ENCODE measurements around the gene EOGT. TPM values are rescaled to one million over a fixed set of nuclear protein-coding genes. Genes with fewer than 3 reads are reported as not detected.

EOGT gene
- total RNA-seq, 2 experiments from 2014 or later = 12.9 to 13.7 TPM

DNA sequence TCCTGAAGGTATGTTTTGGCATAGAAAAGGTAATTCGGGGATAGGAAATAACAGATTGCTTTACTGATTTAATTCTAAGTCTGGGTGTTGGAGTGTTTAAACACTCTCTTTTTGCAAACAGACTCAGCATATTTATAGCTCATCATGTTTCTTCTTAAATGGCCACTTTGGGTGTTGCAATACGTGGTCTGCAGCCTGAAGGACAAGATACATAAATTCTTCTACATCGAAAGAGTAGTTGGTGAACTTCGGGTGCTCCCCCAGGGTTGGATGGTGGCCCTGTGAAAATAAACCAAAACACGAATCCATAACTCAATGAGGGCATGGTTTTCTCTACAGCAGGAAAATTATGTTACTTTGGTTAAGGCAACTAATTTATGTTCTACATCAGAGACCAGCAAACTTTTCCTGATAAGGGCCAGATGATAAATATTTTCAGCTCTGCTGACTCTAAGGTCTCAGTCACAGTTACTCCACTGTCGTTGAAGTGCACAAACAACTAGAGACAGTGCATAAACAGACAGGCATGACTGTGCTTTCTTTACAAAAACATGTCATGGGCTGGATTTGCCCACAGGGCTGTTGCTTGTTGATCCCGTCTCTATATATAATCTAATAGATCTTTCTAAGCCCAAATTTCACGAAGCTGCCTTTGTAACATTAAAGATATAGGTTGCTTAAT is 35.9 kb downstream of the EOGT start:
- DNase-seq = no peak
- no peaks in the 10 kb centered on the region for H3K27me3 Mint-ChIP-seq
- H3K36me3 Mint-ChIP-seq (ENCODE audit: low read depth) = peaks cover 33% of the 10 kb centered on the region
- H3K27ac Mint-ChIP-seq = no peak overlapping the region
- POLR2A ChIA-PET = no interaction called here
- no peaks in the 10 kb centered on the region for H3K4me1 Mint-ChIP-seq
- H3K9me3 Mint-ChIP-seq = no peaks in the 10 kb centered on the region
- no peak overlapping the region for H3K4me3 Mint-ChIP-seq
- CTCF ChIA-PET = interaction anchor here (1.4 kb wide), 1 partner anchor 23 kb away, joined by 3 read pairs; no protein-coding TSS in a partner anchor

DNA sequence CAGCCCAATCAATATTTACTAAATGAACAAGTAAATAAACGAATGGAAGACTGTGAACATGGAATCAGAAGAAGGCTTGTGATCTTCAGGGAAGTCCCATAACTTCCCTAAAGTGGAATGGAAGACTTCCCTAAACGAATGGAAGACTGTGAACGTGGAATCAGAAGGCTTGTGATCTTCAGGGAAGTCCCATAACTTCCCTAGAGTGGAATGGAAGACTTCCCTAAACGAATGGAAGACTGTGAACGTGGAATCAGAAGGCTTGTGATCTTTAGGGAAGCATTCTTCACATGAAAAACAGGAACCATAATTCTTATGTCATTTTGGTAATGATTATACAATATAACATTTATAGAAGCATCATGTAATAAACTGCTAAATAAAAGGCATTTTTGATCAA is 38.8 kb downstream of the EOGT start:
- Mint-ChIP-seq H3K4me3 (no peak overlapping the region), H3K9me3 (no peaks in the 10 kb centered on the region), H3K36me3 (ENCODE audit: low read depth) (peaks cover 17% of the 10 kb centered on the region), H3K27ac (no peak overlapping the region), H3K4me1 (no peaks in the 10 kb centered on the region), H3K27me3 (peaks cover 13% of the 10 kb centered on the region)
- ChIA-PET POLR2A (no interaction called here), CTCF (no interaction called here)
- no peak for DNase-seq

DNA sequence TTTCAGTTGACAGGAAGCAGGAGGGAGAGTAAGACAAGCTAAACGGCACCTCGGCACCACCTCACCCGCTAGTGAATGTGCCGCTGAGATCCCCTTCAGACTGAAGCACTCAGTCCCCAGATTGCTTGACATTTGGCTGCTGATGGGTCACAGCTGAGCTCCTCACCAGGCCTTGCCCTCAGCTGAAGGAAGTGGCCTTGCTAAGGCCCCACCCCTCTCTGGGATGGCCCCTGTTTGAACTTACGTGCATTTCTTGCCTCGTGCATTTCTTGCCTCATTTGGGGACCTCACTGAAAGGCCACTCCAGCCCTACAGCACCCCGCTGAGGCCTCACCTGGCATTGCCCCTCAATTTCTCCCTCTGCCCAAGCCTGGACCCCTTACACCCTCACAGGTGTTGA is 39.8 kb downstream of the EOGT start:
- ChIA-PET POLR2A (interaction anchor here (0.5 kb wide), 1 partner anchor 23 kb away, joined by 3 read pairs; no protein-coding TSS in a partner anchor), CTCF (no interaction called here)
- peaks cover 17% of the 10 kb centered on the region for H3K27me3 Mint-ChIP-seq
- no peak for DNase-seq
- no peak overlapping the region for H3K4me3 Mint-ChIP-seq
- no peaks in the 10 kb centered on the region for H3K9me3 Mint-ChIP-seq
- no peak overlapping the region for H3K27ac Mint-ChIP-seq
- H3K4me1 Mint-ChIP-seq = no peaks in the 10 kb centered on the region
- peaks cover 11% of the 10 kb centered on the region for H3K36me3 Mint-ChIP-seq (ENCODE audit: low read depth)

GRCh38 chr3:68972358-68972979 is 41.0 kb downstream of the EOGT start:
- ChIA-PET POLR2A (no interaction called here), CTCF (interaction anchor here (0.7 to 1.7 kb wide), 3 partner anchors 12 to 22 kb away, joined by 3 to 4 read pairs (median 4); no protein-coding TSS in a partner anchor)
- peak; percentile 39 for DNase-seq
- Mint-ChIP-seq H3K27ac (no peak overlapping the region), H3K4me1 (no peaks in the 10 kb centered on the region), H3K36me3 (ENCODE audit: low read depth) (peaks cover 6% of the 10 kb centered on the region), H3K4me3 (no peak overlapping the region), H3K9me3 (no peaks in the 10 kb centered on the region), H3K27me3 (peaks cover 17% of the 10 kb centered on the region)

DNA sequence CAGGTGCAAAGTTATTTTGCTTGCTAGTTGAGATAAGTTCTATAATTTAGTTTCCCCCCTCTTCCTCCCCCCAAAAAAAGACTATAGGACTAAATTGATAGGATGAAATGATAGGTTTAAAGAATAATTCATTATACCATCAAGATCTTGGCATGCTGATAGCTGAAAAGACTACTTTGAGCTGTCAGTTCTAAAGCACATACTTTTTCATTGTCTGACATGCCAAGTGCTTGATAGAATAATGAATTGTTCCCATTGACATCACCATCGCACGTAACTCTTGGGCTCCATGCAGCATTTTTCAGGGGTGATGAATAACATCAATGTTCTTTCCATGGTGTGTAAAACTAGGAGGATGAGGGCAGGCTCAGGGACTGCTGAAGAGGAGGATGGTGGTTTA is 48.8 kb downstream of the EOGT start:
- Mint-ChIP-seq H3K36me3 (ENCODE audit: low read depth) (no peaks in the 10 kb centered on the region), H3K9me3 (no peaks in the 10 kb centered on the region), H3K27ac (no peak overlapping the region), H3K4me1 (no peaks in the 10 kb centered on the region), H3K27me3 (peaks cover 35% of the 10 kb centered on the region), H3K4me3 (no peak overlapping the region)
- POLR2A ChIA-PET = no interaction called here
- CTCF ChIA-PET = no interaction called here
- no peak for DNase-seq

GRCh38 chr3:68963891-68964290 is 49.6 kb downstream of the EOGT start:
- no peaks in the 10 kb centered on the region for H3K9me3 Mint-ChIP-seq
- CTCF ChIA-PET = no interaction called here
- no peak overlapping the region for H3K4me3 Mint-ChIP-seq
- no peaks in the 10 kb centered on the region for H3K4me1 Mint-ChIP-seq
- H3K27me3 Mint-ChIP-seq = peaks cover 34% of the 10 kb centered on the region
- no peaks in the 10 kb centered on the region for H3K36me3 Mint-ChIP-seq (ENCODE audit: low read depth)
- DNase-seq = no peak
- no peak overlapping the region for H3K27ac Mint-ChIP-seq
- POLR2A ChIA-PET = no interaction called here

DNA sequence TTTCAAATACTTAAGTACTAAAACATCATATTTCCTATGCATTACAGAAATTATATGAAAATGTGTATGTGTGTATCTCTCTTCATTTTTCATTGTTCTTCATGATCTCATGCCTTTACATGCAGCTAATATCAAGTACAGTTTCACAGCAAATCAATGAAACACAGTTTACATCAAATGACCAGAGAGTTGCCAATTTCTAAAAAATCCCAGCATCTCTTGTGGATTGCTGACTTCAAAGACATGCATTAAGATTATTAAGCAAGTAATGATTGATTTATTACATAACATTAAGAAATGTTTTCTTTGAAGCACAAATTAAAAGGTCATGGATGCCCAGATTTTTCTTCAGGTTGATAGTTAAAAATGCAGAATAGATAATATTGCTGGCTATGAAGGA is 50.1 kb downstream of the EOGT start:
- Mint-ChIP-seq H3K9me3 (no peaks in the 10 kb centered on the region), H3K27me3 (peaks cover 36% of the 10 kb centered on the region), H3K36me3 (ENCODE audit: low read depth) (no peaks in the 10 kb centered on the region), H3K4me3 (no peak overlapping the region), H3K27ac (no peak overlapping the region), H3K4me1 (no peaks in the 10 kb centered on the region)
- ChIA-PET POLR2A (no interaction called here), CTCF (no interaction called here)
- DNase-seq = no peak

GRCh38 chr3:68958932-68959331 is 54.6 kb downstream of the EOGT start:
- H3K9me3 Mint-ChIP-seq = no peaks in the 10 kb centered on the region
- POLR2A ChIA-PET = no interaction called here
- H3K27ac Mint-ChIP-seq = no peak overlapping the region
- CTCF ChIA-PET = no interaction called here
- no peaks in the 10 kb centered on the region for H3K4me1 Mint-ChIP-seq
- H3K36me3 Mint-ChIP-seq (ENCODE audit: low read depth) = no peaks in the 10 kb centered on the region
- peaks cover 42% of the 10 kb centered on the region for H3K27me3 Mint-ChIP-seq
- no peak overlapping the region for H3K4me3 Mint-ChIP-seq
- DNase-seq = no peak

DNA sequence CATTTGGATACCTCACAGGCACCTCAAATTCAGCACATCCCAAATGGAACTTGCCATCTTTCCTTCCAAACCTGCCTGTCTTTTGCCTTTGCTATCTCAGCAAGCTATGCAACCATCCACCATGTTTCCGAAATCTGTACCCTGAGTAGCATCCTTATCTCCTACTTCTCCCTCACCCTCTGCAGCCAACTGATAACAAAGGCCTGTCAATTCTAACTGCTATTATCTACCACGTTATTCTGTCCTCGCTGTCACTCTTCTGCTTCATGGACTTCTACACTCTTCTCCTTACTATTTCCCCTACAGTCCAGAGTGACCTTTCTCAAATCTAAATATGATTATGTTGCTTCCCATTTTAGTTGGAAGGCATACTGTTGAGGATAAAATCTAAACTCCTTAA is 55.6 kb downstream of the EOGT start:
- Mint-ChIP-seq H3K27me3 (peaks cover 43% of the 10 kb centered on the region), H3K36me3 (ENCODE audit: low read depth) (no peaks in the 10 kb centered on the region), H3K4me1 (no peaks in the 10 kb centered on the region), H3K27ac (no peak overlapping the region), H3K4me3 (no peak overlapping the region), H3K9me3 (no peaks in the 10 kb centered on the region)
- ChIA-PET POLR2A (no interaction called here), CTCF (no interaction called here)
- DNase-seq = no peak

- Mint-ChIP-seq H3K27ac (no peak overlapping the region), H3K4me3 (no peak overlapping the region), H3K36me3 (ENCODE audit: low read depth) (no peaks in the 10 kb centered on the region), H3K27me3 (peaks cover 34% of the 10 kb centered on the region), H3K4me1 (no peaks in the 10 kb centered on the region), H3K9me3 (no peaks in the 10 kb centered on the region)
- ChIA-PET CTCF (no interaction called here), POLR2A (no interaction called here)
- no peak for DNase-seq
Observed at GRCh38 chr3:68953816-68954444, 59.6 kb downstream of the EOGT start.

- Mint-ChIP-seq H3K27ac (no peak overlapping the region), H3K4me1 (no peaks in the 10 kb centered on the region), H3K4me3 (no peak overlapping the region), H3K27me3 (peaks cover 22% of the 10 kb centered on the region), H3K9me3 (no peaks in the 10 kb centered on the region), H3K36me3 (ENCODE audit: low read depth) (no peaks in the 10 kb centered on the region)
- POLR2A ChIA-PET = no interaction called here
- no peak for DNase-seq
- CTCF ChIA-PET = no interaction called here
Observed at GRCh38 chr3:68945225-68945624, 68.3 kb downstream of the EOGT start.

DNA sequence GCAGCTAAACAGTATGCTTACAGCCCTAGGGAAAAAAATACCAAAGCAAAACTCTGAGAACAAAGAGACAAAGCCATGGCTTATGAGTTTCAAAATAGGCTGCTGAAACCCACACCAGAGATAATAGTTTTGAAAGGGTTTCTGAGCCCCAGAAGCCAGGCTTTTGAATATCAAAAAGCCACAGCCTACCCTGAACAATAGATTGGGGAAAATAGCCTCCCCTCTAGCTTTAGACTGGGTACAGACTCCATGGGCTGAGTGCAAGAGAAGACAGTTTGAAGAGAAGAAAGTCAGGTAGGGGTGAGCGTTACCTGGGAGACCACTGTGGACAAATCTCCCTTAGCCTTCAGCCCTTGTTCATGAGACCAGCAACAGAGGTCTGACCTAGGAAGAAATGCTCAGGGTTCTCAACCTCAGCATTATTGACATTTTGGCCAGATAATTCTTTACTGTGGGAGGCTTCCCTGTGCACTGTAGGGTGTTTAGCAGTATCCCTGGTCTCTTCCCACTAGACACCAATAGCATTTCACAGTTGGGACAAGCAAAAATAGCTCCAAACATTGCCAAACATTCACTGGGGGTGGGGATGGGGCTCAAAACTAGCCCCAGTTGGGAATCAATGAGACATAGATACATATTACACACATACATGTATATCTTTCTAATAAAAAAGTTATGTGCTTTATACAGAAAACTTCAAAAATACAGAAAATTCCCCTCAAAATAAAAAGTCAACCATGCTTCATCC is 69.6 kb downstream of the EOGT start:
- ChIA-PET CTCF (no interaction called here), POLR2A (no interaction called here)
- Mint-ChIP-seq H3K9me3 (no peaks in the 10 kb centered on the region), H3K36me3 (ENCODE audit: low read depth) (no peaks in the 10 kb centered on the region), H3K27ac (no peak overlapping the region), H3K4me1 (no peaks in the 10 kb centered on the region), H3K27me3 (peaks cover 25% of the 10 kb centered on the region), H3K4me3 (no peak overlapping the region)
- DNase-seq = no peak

DNA sequence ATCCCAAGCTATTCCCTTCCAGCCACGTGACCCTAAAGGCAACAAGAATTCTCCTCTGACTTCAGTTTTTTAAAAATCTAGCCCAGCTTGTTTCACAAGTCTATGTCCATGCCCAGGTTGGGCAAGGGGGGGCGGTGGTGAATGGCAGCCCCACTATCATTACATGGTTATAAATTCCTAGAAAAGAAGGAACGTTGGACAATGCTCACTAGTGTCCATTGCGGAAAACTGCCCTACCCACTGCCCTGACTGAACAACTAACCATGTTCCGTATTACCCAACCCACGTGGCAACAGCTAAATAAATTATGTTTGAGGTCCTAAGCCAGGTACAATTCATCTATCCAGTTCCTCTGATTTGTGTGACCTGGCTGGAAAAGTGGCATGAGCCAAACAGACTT is 72.4 kb downstream of the EOGT start:
- no peaks in the 10 kb centered on the region for H3K36me3 Mint-ChIP-seq (ENCODE audit: low read depth)
- H3K9me3 Mint-ChIP-seq = no peaks in the 10 kb centered on the region
- peaks cover 24% of the 10 kb centered on the region for H3K27me3 Mint-ChIP-seq
- peaks cover 9% of the 10 kb centered on the region for H3K4me1 Mint-ChIP-seq
- ChIA-PET CTCF (no interaction called here), POLR2A (no interaction called here)
- no peak overlapping the region for H3K4me3 Mint-ChIP-seq
- H3K27ac Mint-ChIP-seq = no peak overlapping the region
- no peak for DNase-seq

Measured in activated CD4-positive, alpha-beta memory T cell treated with anti-CD3 and anti-CD28 coated beads, Interleukin-2, amount 10 ng/mL, durations not matched to agents 7 days and 5 days (primary cell).